GM19099 (cell line): ENCODE data around the gene NEDD4L.

Source experiments
- POLR2A ChIP-seq: IDR thresholded peaks from 3 replicates; pipeline ENCODE4 v1.6.1; 2011; ENCODE audit warnings: low read depth; ENCODE audit not compliant: insufficient read length; ENCODE audit errors: extremely low read depth

NEDD4L gene

DNA sequence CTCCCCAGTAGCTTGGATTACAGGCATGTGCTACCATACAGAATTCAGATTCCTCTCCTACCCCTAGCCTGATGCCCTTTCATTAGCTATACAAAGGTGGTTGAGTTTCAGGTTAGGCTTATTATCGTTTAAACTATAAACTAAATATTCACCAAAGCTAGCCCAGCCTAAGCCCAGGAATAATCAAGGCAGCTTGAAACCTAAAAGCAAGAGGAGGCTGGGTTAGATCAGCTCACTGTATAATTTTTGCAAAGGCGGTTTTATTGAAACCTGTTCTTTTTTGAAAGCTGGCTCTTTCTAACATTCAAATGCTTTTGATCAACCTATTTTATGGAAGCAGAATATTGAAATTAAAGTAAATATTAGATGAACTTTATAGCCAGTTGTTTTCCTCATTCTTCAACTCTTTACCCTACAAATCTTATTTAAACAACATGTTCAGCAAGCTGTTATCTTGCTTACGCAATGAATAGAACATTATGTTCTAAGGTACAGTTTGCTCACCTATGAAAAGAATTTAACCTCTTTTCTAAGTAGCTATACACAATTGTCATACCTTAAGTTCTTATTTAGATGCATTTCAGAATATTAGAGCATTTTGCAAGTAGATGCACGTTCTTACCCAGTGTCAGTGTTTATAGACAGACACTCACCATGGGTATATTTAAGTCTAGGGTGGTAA lies 241.6 kb downstream of the NEDD4L start:
- no peak for TF ChIP-seq POLR2A

DNA sequence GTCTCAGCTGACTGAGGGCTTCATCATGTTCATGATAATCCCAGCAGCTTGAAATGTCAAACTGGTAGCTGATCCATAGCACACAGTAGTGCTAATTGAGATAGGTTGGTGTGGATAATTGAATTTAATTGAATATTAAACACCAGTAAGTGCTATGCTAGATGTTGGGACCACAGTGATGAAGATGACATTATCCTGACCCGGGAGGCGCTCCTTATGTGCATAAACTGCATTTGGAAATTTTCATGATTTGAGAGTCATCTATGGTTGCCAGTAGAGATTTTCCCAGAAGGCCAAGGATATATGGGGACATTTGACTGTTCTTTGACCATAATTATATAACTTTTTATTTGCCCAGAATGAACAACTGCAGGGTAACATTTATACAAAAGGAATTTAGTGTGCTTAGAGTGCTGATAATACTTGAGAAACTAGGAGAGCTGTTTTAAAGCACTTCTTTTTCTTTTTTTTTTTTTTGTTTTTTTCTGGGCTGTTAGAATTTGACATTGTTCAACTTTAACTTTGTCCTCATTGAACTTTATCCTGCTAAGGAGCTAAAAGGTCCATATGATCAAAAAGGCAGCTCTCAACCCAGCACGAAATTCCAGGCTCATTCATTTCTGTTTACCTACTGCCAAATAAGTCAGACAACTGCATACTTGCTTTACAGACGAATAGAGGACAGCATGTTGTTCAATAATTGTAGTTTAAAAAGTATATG lies 242.8 kb downstream of the NEDD4L start:
- no peak for TF ChIP-seq POLR2A

DNA sequence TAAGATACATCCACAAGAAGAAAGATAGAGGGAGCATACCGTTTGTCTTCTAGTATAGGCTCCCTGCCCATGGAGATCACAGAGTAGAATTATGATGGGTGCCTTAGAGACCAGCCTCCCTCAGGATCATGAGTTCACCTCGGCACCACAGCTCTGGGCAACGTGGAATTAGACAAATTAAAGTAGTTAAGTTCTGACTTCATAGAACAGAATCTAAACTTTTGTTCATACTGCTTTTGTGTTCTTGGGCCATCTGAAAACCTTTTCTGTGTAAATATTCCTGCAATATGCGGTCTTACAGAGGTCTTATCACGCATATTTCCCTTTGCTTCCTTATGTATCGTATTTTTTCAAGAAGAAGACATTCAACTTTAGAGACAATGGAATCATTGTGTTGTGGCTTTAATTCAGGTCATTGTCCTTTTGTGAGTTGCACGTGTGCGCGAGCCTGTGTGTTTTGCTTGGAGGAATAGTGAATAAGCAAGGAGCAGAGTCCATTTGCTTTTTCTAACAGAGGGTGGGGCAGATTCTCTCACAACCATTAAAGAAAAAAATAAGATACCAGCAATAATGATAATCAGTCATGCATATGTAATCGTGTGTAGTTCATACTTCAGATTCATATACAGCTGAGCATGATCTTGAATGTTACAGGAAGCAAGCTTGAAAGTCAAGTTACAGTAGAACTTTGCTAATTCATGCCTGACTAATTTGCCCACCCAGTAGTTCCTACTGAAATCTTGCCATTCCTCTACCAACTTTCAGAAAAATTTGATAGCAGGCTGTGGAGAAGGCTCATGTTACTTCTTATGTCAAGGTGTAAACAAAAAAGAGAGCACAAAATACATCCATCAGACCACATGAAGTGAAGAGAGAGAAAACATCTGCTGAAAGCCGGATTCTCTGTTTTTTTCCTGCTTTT lies 243.6 kb downstream of the NEDD4L start:
- no peak for TF ChIP-seq POLR2A

DNA sequence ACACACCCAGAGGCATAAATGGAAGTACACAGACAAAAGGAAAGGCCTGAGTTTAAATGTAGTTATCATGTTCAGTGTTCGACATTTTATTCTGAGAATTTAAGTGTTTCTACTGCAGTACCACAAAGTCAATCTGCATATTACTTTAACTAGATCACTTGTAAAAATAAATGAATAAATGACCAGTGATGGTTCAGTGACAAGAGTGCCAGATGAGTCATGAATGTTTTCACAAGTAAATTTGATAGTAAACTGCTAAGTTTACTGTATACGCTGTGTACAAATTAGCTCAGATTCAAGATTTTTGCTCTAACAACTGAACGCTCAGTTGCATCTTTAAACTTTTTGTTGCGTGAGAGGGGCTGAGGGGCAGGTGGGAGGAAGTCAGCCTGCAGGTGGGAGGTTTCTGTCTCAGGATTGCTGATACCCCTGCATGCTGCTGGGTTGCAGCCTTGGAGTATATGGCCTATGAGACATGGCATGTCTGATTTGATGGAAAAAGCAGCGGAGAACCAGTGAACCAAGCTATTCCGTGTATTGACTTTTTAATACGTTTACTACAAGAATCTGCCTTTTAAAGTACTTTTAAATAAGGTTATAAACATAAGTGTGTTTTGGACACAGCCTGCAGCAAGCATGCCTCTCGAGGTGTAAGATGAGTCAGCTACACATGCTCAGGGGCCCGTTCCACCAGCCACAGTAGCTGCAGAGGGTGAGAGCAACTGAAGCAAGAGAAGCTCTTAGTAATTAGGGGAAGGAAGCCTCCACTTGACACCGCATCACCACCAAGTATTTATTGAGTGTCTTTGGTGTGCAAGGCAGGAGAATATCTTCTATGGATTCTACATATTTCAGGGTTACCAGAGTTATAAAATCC lies 245.1 kb downstream of the NEDD4L start:
- TF ChIP-seq POLR2A, result no peak

DNA sequence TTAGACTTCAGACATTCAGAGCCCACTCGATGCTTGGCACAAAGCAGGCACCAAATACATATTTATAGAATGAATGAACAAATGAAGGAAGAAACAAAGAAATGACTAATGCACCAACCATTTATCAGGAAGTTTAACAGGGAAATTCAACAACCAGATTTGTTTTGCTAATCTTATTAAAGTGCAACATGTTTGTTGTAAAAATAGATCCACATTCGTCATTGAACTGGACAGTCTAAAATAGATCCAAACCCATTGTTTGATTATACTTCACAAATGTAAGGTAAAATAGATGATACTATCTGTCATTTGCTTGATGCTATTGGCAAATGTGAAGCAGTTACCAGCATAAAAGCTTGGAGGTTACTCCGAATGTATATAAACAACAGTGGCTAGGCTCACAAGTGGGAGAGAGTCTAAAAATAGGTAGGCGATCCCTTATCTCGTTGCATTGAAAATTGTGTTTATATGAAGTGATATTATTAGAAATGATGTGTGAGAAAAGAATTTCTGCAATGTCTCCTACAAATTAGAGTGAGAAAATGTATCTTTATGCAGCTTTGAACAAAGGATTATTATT lies 246.2 kb downstream of the NEDD4L start:
- no peak for TF ChIP-seq POLR2A

DNA sequence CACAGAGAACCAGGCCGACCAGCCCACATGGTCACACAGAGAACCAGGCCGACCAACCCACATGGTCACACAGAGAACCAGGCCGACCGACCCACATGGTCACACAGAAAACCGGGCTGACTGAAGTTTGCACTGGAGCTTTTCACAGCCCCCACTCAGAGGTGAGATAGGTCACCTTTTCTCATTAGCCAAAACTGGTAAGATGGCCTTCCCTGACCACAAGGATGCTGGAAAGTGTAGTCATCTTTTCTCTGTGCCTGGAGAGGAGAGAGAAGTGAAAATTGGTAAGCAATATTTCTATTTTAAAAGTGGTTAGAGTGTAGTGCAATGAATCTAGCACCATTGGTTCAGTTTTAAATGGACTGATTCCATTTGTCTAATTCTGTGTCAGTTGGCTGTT lies 247.1 kb downstream of the NEDD4L start:
- no peak for TF ChIP-seq POLR2A

DNA sequence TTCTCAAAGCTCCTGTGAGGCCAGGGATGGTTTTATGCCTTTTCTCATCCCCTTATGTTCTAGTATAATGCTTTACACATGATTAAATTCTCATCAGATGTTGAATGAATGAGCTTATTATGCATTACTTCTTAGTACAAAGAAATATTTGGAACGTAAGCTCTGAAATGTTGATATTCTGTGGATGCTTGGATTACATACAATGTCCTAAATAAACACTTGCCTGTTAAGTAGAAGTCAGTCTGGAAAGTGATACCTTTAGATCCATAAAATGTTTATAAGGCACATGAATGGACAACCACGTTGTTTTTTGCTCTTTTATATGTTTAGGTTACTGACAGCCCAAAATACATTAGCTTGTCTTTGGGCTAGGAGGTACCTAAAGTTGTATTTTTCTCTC lies 248.6 kb downstream of the NEDD4L start:
- no peak for TF ChIP-seq POLR2A

DNA sequence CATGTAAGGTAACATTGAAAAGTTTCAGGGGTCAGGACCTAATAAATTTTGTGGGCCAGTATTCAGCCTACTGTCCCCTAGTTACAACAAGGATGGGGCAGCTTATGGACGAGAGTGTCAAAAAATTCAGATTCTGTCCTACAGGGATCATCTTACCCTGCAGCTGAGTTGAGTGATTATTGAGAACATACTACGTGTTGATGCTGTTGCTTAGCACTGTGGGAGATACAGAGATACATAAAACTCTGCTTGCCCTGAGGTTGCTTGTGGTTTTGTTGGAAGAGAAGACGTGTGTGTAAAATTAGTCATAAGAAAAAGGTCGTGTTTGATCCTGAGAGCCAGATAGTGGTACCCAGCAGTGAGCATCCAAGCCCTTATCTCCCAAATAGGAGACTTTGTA lies 253.2 kb downstream of the NEDD4L start:
- TF ChIP-seq POLR2A, result no peak

DNA sequence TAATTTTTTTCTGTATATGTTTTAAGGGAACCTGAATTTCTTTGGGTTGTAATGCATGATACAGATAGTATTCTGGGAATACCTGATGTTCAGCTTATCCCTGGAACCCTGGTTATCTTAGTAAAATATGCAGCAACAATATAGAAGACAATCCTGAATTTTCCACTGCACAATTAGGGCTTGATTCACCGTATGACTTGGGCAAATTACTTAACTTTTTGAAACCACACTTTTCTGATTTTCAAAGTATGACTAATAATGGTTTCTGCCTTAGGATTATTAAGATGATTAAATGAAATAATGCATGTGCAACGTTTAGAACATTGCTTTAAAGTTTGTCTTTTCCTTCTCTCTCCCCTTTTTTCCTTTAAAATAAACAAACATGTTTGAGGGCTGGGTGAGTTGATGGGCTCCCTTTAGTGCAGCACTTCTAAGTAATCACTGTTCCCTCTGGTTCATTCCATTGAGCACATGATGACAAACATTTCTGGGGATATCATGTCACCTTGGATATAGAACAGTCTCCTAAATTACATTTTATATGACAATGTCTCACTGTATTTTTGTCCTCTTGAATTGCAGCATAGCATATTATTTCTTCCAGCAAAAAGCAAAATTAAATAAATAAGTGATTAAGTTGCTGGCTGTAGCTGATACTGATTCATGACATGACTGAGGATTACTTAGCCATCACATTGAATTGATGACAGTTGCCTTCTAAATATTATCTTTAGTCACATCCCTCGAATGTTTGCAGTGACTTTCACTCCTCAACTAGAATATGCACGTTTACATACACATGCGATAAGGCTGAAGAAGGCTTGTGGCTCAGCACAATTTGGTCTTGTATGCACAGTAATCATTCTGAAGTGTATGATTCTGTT lies 254.5 kb downstream of the NEDD4L start:
- TF ChIP-seq POLR2A, result no peak

DNA sequence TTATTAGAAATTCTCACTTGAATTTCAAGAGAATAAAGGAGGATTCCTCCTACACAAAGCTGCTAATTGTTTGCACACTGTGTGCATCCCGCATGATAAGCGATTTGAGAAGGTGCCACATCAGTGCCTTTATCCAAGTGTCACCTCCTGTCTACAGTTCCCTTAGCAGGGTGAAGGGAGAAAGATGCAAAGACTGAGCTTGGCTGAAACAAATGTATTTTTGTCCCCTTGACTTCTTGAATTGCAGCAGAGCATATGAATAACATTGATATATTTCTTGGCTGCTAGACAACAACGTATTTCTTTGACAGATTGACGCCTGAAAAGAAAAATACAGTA lies 255.1 kb downstream of the NEDD4L start:
- TF ChIP-seq POLR2A, result no peak

DNA sequence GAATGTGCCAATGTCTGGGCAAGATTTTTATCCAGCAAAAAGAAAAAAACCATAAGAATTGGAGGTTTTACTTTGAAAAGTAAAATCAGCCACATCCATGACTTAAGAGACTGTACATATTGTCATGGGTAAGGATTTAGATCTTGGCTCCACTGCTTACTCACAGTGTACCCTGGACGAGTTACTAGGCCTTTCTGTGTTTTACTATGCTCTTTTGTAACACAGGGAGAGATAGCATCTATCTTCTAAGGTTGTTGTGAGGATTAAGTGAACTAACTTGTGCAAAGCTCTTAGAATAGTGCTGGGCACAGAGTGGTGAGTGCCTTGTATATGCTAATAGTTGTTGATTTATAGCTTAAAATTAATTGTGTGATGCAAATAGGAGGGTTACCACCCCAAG lies 255.9 kb downstream of the NEDD4L start:
- TF ChIP-seq POLR2A, result no peak

DNA sequence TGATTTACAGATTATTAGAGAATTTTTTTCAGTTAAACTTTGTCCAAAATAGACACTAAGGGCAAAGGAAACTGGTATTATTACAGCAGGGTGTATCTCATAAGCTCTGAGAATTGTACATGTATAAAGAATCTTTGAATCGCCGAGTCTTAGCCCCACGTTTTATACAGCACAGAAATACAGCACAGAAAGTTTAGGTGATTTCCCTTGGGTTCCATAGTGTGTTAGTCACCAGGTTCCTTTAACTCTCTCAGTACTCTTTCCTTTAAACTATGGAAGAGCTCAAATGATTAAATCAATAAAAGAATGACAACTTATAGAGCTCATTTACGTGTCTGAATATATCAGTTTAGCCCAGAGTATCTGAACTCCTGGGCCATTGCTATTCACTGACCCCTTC lies 256.8 kb downstream of the NEDD4L start:
- no peak for TF ChIP-seq POLR2A

DNA sequence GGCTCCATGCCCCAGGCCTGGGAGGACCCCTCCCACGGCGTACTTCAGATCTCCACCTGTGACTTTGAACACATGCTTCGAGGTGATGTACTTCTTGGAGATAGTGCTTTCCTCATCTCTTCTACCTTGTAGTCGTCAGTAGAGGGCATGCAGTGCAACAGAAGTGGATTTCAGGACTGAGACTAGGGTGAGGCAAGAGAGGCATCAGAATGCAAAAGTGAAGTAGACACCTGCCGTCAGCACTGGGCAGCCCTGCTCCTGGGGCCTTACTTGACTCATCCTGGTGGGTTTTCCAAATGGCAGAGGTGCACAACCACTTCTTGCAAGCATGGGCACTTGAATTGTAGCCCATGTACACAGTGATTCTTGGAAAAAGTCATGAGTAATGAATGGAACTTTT lies 258.8 kb downstream of the NEDD4L start:
- TF ChIP-seq POLR2A, result no peak
